K562 treated with DMSO at 1 percent for 4 hours (cell line): Measurements from ENCODE around the gene MYZAP. TPM values are rescaled to one million over a fixed set of nuclear protein-coding genes. Genes with fewer than 3 reads are reported as not detected.

ENCODE experiments used
- total RNA-seq: library from RNA; unstranded; fragments of 300-600 nt; gene quantifications from 2 replicates; pipeline ENCODE4 v1.2.3, GENCODE V29; 2022; ENCODE audit not compliant: insufficient read depth

The MYZAP gene, protein sequence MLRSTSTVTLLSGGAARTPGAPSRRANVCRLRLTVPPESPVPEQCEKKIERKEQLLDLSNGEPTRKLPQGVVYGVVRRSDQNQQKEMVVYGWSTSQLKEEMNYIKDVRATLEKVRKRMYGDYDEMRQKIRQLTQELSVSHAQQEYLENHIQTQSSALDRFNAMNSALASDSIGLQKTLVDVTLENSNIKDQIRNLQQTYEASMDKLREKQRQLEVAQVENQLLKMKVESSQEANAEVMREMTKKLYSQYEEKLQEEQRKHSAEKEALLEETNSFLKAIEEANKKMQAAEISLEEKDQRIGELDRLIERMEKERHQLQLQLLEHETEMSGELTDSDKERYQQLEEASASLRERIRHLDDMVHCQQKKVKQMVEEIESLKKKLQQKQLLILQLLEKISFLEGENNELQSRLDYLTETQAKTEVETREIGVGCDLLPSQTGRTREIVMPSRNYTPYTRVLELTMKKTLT
- not detected in 2 replicates for total RNA-seq

GRCh38 chr15:57591822-57592367 lies at the start of gene MYZAP:
Gene MYZAP (plus strand): TSS chr15:57591904. CDS start chr15:57592035, 131 bp downstream.

DNA sequence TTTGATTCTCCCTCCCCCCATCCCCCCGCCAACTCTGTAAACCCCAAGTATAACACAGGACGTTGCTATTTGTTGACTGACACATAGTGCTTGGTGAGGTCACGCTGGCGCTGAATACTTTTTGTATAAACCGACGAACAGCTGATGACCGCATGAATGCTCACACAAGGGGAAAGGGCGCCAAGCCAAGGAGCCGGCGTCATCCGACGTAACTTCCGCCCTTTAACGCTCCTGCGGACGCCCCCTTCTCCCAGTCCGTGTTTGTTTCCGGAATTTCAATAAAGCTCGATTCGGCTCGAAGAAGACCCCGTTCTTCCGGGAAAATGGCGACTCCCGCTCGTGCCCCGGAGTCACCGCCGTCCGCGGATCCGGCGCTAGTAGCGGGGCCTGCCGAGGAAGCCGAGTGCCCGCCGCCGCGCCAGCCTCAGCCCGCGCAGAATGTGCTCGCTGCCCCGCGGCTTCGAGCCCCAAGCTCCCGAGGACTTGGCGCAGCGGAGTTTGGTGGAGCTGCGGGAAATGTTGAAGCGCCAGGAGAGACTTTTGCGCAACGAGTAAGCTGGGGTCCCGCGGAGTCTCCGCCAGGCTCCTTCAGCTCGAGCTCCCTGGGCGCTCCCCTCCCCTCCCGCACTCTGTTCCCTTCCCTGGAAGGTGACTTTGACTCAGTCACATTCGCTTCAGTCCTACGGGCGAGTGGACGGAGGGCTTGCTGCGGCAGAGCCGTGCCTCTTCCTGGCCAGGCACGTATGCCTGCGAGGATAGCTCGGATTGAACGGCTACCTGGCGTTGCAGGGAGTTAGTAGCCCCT lies 114.9 kb downstream of the MYZAP start, which contains the start of gene POLR2M:
Gene POLR2M, plus strand, starts transcription at position 310 of the 805 bp plus-strand sequence. Its CDS starts 129 bp downstream, at position 439.

Other genes starting within 250 kb of the MYZAP start
- not detected in 2 replicates for gene CGNL1, start 215.4 kb upstream of the MYZAP start, total RNA-seq
- gene POLR2M, start 114.8 kb downstream of the MYZAP start, total RNA-seq, result 50.4 and 65.5 TPM in 2 replicates